K562 (cell line): ENCODE data around the gene IL13RA1. TPM values are rescaled to one million over a fixed set of nuclear protein-coding genes. Genes with fewer than 3 reads are reported as not detected.

ENCODE experiments used
- CBFA2T3 ChIP-seq: fragments of 450-650 bp; IDR thresholded peaks from 2 replicates; pipeline ENCODE4 v1.6.1; 2017
- CBX8 ChIP-seq: fragments of 200-600 bp; sonication (generic); IDR thresholded peaks from 2 replicates; pipeline ENCODE4 v1.6.1; 2012; ENCODE audit warnings: borderline replicate concordance, mixed run types, low read depth, mild to moderate bottlenecking, moderate library complexity, mixed read lengths, low read length, control low read depth, inconsistent platforms; ENCODE audit not compliant: poor library complexity, severe bottlenecking; ENCODE audit errors: extremely low read depth
- HNRNPL ChIP-seq: fragments of 200-400 bp; formaldehyde crosslinking; IDR thresholded peaks from 2 replicates; pipeline ENCODE4 v1.6.1; 2017; ENCODE audit warnings: low read depth, mild to moderate bottlenecking, low read length
- IRF2 ChIP-seq: sonication (generic); formaldehyde crosslinking; IDR thresholded peaks from 2 replicates; pipeline ENCODE4 v1.8.1; 2022; ENCODE audit warnings: mild to moderate bottlenecking, missing genetic modification reagents
- MED1 ChIP-seq: sonication (generic); formaldehyde crosslinking; IDR thresholded peaks from 2 replicates; pipeline ENCODE4 v1.8.1; 2023; ENCODE audit warnings: missing genetic modification reagents, borderline replicate concordance
- NRF1 ChIP-seq, 2 experiments: fragments of 450-650 bp; IDR thresholded peaks in 1 of 2; conservative IDR thresholded peaks in 1 of 2; 2 replicates each; pipeline ENCODE4 v1.6.1; 2014; ENCODE audit warnings: mild to moderate bottlenecking in 2 of 2
- POLR2AphosphoS5 ChIP-seq: IDR thresholded peaks from 2 replicates; pipeline ENCODE4 v1.6.1; 2011; ENCODE audit warnings: mild to moderate bottlenecking, low read depth, low read length, moderate library complexity; ENCODE audit not compliant: control insufficient read depth, insufficient read depth
- RAD21 ChIP-seq, 2 experiments: fragments of 250-450 bp in 1 of 2; fragments of 450-650 bp in 1 of 2; sonication (Bioruptor Pico) in 1 of 2; formaldehyde crosslinking in 1 of 2; IDR thresholded peaks in 1 of 2; conservative IDR thresholded peaks in 1 of 2; 2 replicates each; pipeline versions ENCODE4 v1.4.0 to v1.8.0; 2020 to 2022; ENCODE audit warnings: mild to moderate bottlenecking in 2 of 2, moderate library complexity in 1 of 2
- RCOR1 ChIP-seq, 2 experiments: IDR thresholded peaks; 2 replicates each; pipeline ENCODE4 v1.6.1; 2012; ENCODE audit warnings: low read depth in 2 of 2, low read length in 2 of 2, borderline replicate concordance in 1 of 2, improper control_type of control experiment in 1 of 2
- RUNX1 ChIP-seq: sonication (generic); IDR thresholded peaks from 2 replicates; pipeline ENCODE4 v1.6.1; 2016; ENCODE audit warnings: antibody characterized with exemption, low read depth
- SIN3A ChIP-seq, 2 experiments: fragments of 150-350 bp in 1 of 2; IDR thresholded peaks; 2 replicates each; pipeline ENCODE4 v1.6.1; 2011 to 2016; ENCODE audit warnings: borderline replicate concordance in 2 of 2, low read depth in 2 of 2, low read length in 2 of 2, mild to moderate bottlenecking in 2 of 2, moderate library complexity in 2 of 2; ENCODE audit not compliant: control insufficient read depth in 1 of 2
- TAF7 ChIP-seq: fragments of 450-650 bp; IDR thresholded peaks from 2 replicates; pipeline ENCODE4 v1.6.1; 2016; ENCODE audit warnings: missing genetic modification characterization, missing compliant biosample characterization
- TOE1 ChIP-seq, 2 experiments: fragments of 450-650 bp in 1 of 2; sonication (generic) in 1 of 2; formaldehyde crosslinking in 1 of 2; IDR thresholded peaks; 2 replicates each; pipeline versions ENCODE4 v1.7.1 to v1.8.0; 2016 to 2022; ENCODE audit warnings: borderline replicate concordance in 2 of 2, mild to moderate bottlenecking in 2 of 2, antibody characterized with exemption in 1 of 2, inconsistent platforms in 1 of 2, low read depth in 1 of 2, missing genetic modification reagents in 1 of 2, moderate library complexity in 1 of 2
- ZKSCAN1 ChIP-seq: fragments of 150-350 bp; IDR thresholded peaks from 2 replicates; pipeline ENCODE4 v1.6.1; 2016; ENCODE audit warnings: low read depth, low read length
- ZNF253 ChIP-seq: fragments of 250-450 bp; sonication (Bioruptor Pico); conservative IDR thresholded peaks from 2 replicates; pipeline ENCODE4 v1.6.1; 2021; ENCODE audit warnings: mild to moderate bottlenecking
- ZNF77 ChIP-seq: fragments of 250-450 bp; sonication (Bioruptor Pico); IDR thresholded peaks from 2 replicates; pipeline ENCODE4 v1.5.0; 2020
- polyA plus RNA-seq, 8 experiments: library from polyadenylated mRNA; depleted of rRNA in 4 of 8; stranded (reverse) in 5 of 8; unstranded in 3 of 8; fragments of >200 nt; fragmentation: Nextera tagmentation in 2 of 8; fragmentation: Illumina TruSeq in 1 of 8; extraction: Ambion mirVana in 2 of 8; extraction: Trizol in 1 of 8; gene quantifications; 2 replicates each; pipeline versions ENCODE4 v1.2.1 to v1.2.3, GENCODE V29; 2011 to 2014; ENCODE audit warnings: inconsistent platforms in 1 of 8, missing spikeins in 1 of 8
- total RNA-seq, 7 experiments: library from RNA; depleted of rRNA in 6 of 7; stranded (reverse); fragments of >200 nt in 6 of 7; fragmentation: Illumina TruSeq in 2 of 7; extraction: Trizol in 2 of 7; gene quantifications; 2 replicates each; pipeline versions ENCODE4 v1.2.1 to v1.2.3, GENCODE V29; 2011 to 2021; ENCODE audit warnings: low replicate concordance in 1 of 7
- TF ChIP-seq, protein P1 (sequence below): fragments of 250-450 bp; sonication (Bioruptor Pico); IDR thresholded peaks from 2 replicates; pipeline ENCODE4 v1.9.0; 2021; ENCODE audit warnings: mild to moderate bottlenecking
- TF ChIP-seq, protein P2 (sequence below): fragments of 450-650 bp; formaldehyde crosslinking; IDR thresholded peaks from 2 replicates; pipeline ENCODE4 v1.4.0; 2020; ENCODE audit warnings: mild to moderate bottlenecking, moderate library complexity
- TF ChIP-seq, protein P3 (sequence below): fragments of 450-650 bp; IDR thresholded peaks from 2 replicates; pipeline ENCODE4 v1.7.0; 2016; ENCODE audit warnings: borderline replicate concordance
- TF ChIP-seq, protein P4 (sequence below): fragments of 450-650 bp; conservative IDR thresholded peaks from 2 replicates; pipeline ENCODE4 v1.6.1; 2016; ENCODE audit warnings: missing genetic modification characterization, low read depth, mild to moderate bottlenecking, missing compliant biosample characterization, moderate library complexity

IL13RA1 gene
- total and polyA plus RNA-seq, 9 of the 15 experiments (the other 6 are each of a cell fraction or from before 2014, with no cell fraction given), result 2.9 to 22.9 (median 12.2) TPM

DNA sequence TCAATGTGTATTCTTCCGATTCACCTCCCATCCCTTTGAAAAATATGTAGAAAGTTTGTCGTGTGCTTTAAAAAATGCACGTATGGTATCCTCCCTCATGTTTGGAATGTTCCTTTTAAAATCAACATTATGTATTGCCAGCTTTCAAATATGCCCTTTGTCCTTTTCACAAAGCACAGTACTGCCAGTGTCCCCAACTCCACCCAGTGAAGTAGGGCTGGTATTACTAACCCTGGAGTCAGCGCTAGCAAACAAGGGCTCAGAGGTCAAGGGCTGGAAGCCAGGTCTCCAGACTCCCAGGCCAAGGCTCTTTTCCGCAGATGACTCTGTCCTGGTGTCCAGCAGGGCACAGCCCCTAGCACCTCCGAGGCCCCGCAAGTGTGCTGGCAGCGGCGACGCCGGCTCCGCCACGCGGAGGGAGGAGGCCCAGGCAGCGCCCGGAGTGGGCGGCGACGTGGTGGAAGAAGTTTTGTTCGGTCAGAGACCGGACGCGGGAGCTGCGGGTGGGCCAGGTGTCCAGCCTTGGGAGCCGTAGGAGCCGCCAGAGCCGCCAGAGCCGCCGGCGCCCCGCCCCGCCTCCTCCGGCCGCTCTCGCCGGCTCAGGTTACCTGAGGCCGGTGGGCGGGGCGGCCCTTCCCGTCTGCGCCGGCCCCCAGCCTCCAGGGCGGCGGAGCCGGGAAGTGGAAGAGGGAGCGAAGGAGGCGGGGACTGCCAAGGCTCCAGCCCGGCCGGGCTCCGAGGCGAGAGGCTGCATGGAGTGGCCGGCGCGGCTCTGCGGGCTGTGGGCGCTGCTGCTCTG is at the start of gene IL13RA1 (continued):
- TF ChIP-seq TOE1 (IDR thresholded peaks at IDR 0.05; ENCODE audit: borderline replicate concordance) (peak; percentile 31; the same call in 1 of the 2 replicates), TOE1 (CRISPR knock-in tag; IDR thresholded peaks at IDR 0.05; ENCODE audit: borderline replicate concordance, low read depth) (no peak), RAD21 (CRISPR knock-in tag; conservative IDR thresholded peaks at IDR 0.05 in 1 of 2, IDR thresholded peaks at IDR 0.05 in 1 of 2) (no peak), HNRNPL (no peak), RCOR1 (IDR thresholded peaks at IDR 0.05; ENCODE audit: borderline replicate concordance in 1 of 2, low read depth in 2 of 2, low read length in 2 of 2) (peak in 1 of 2 experiments; percentile 13; a peak in 1 of 4 replicates), TAF7 (tag) (no peak), ZNF77 (CRISPR knock-in tag) (no peak), POLR2AphosphoS5 (no peak), MED1 (CRISPR knock-in tag) (no peak), RUNX1 (no peak), NRF1 (conservative IDR thresholded peaks at IDR 0.05 in 1 of 2, IDR thresholded peaks at IDR 0.05 in 1 of 2) (peak; percentile 82 to 84), SIN3A (IDR thresholded peaks at IDR 0.05; ENCODE audit: borderline replicate concordance in 2 of 2, control insufficient read depth in 1 of 2, low read depth in 2 of 2, low read length in 2 of 2) (peak in 1 of 2 experiments; percentile 69; a peak in 1 of 4 replicates), ZKSCAN1 (no peak), IRF2 (no peak), CBFA2T3 (peak; percentile 44; the same call in 1 of the 2 replicates), CBX8 (no peak), ZNF253 (CRISPR knock-in tag) (no peak)
- TF ChIP-seq, protein P1, sequence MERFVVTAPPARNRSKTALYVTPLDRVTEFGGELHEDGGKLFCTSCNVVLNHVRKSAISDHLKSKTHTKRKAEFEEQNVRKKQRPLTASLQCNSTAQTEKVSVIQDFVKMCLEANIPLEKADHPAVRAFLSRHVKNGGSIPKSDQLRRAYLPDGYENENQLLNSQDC, result no peak
- TF ChIP-seq, protein P2, sequence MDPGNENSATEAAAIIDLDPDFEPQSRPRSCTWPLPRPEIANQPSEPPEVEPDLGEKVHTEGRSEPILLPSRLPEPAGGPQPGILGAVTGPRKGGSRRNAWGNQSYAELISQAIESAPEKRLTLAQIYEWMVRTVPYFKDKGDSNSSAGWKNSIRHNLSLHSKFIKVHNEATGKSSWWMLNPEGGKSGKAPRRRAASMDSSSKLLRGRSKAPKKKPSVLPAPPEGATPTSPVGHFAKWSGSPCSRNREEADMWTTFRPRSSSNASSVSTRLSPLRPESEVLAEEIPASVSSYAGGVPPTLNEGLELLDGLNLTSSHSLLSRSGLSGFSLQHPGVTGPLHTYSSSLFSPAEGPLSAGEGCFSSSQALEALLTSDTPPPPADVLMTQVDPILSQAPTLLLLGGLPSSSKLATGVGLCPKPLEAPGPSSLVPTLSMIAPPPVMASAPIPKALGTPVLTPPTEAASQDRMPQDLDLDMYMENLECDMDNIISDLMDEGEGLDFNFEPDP (CRISPR knock-in tag), result no peak
- TF ChIP-seq, protein P3, sequence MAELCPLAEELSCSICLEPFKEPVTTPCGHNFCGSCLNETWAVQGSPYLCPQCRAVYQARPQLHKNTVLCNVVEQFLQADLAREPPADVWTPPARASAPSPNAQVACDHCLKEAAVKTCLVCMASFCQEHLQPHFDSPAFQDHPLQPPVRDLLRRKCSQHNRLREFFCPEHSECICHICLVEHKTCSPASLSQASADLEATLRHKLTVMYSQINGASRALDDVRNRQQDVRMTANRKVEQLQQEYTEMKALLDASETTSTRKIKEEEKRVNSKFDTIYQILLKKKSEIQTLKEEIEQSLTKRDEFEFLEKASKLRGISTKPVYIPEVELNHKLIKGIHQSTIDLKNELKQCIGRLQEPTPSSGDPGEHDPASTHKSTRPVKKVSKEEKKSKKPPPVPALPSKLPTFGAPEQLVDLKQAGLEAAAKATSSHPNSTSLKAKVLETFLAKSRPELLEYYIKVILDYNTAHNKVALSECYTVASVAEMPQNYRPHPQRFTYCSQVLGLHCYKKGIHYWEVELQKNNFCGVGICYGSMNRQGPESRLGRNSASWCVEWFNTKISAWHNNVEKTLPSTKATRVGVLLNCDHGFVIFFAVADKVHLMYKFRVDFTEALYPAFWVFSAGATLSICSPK, result no peak
- TF ChIP-seq, protein P4, sequence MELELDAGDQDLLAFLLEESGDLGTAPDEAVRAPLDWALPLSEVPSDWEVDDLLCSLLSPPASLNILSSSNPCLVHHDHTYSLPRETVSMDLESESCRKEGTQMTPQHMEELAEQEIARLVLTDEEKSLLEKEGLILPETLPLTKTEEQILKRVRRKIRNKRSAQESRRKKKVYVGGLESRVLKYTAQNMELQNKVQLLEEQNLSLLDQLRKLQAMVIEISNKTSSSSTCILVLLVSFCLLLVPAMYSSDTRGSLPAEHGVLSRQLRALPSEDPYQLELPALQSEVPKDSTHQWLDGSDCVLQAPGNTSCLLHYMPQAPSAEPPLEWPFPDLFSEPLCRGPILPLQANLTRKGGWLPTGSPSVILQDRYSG, result no peak
